Neural progenitor cell (in vitro differentiated cells): ENCODE data around the gene TKT.

ENCODE experiments used
- EZH2 ChIP-seq: fragments of 200-600 bp; sonication (generic); IDR thresholded peaks from 2 replicates; pipeline ENCODE4 v1.6.1; 2017; ENCODE audit warnings: antibody characterized with exemption, mild to moderate bottlenecking, moderate library complexity
- EZH2phosphoT487 ChIP-seq: fragments of 200-600 bp; sonication (generic); IDR thresholded peaks from 2 replicates; pipeline ENCODE4 v1.6.1; 2017; ENCODE audit warnings: antibody characterized with exemption
- TF ChIP-seq, protein P1 (sequence below): fragments of 200-600 bp; sonication (generic); IDR thresholded peaks from 2 replicates; pipeline ENCODE4 v1.5.1; 2017; ENCODE audit warnings: antibody characterized with exemption, mild to moderate bottlenecking

- TF ChIP-seq, protein P1, sequence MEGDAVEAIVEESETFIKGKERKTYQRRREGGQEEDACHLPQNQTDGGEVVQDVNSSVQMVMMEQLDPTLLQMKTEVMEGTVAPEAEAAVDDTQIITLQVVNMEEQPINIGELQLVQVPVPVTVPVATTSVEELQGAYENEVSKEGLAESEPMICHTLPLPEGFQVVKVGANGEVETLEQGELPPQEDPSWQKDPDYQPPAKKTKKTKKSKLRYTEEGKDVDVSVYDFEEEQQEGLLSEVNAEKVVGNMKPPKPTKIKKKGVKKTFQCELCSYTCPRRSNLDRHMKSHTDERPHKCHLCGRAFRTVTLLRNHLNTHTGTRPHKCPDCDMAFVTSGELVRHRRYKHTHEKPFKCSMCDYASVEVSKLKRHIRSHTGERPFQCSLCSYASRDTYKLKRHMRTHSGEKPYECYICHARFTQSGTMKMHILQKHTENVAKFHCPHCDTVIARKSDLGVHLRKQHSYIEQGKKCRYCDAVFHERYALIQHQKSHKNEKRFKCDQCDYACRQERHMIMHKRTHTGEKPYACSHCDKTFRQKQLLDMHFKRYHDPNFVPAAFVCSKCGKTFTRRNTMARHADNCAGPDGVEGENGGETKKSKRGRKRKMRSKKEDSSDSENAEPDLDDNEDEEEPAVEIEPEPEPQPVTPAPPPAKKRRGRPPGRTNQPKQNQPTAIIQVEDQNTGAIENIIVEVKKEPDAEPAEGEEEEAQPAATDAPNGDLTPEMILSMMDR = no peak
- TF ChIP-seq EZH2 (no peak), EZH2phosphoT487 (no peak)
Measured at GRCh38 chr3:53303957-53304356, 48.1 kb upstream of the TKT start.
